LoVo (cell line): ENCODE results near the gene MT3.

ENCODE experiments used
- DNase-seq: peaks from one replicate; pipeline ENCODE4 v3.0.0-alpha.2; 2016; ENCODE audit warnings: low spot score

Gene MT3

GRCh38 chr16:56631197-56631596, 41.9 kb downstream of the MT3 start:
- no peak for DNase-seq

DNA sequence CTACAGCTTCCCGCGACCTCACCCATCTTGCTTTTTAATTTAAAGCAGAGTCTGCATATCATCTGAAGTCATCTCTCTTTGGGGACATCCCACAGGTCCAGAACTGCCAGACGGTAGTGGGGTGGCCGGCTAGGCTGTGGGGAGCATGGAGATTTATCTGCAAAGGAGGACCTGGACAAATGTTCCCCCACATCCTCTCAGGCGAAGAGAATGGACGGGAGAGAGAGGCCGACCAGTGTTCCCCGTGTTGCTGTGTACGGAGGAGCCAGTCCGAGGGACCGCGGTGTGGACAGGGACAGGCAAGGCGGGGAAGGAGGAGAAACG, 42.5 kb downstream of the MT3 start:
- DNase-seq, result no peak

GRCh38 chr16:56632156-56632847, 43.0 kb downstream of the MT3 start, which contains the start of gene MT1M:
Gene MT1M, plus strand, starts transcription at chr16:56632659. Its CDS starts 73 bp downstream, at chr16:56632732.
- DNase-seq, result no peak

DNA sequence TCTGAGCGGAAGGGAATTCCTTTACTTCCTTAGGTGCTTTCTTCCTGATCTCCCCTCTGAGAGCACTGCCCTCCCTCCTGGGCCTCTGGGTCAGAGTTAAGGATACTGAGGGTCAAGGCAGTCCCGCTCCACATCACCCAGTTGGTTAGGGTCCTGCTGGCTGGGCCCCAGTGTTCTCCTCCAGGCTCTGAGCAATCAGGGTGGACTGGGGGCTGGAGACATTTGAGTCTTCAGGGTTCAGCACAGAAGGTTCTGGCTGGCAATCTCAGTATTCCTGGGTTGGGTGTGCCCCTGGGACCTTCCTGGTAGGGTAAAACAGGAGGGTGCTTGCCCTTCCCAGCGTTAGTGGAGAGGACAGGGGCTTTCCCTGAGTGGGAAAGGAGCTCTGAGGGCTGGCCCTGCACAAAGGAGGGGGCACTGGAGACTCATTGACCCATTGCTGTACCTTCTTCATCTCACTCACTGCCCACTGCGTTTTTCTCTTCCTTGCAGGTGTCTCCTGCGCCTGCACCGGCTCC, 43.6 kb downstream of the MT3 start:
- no peak for DNase-seq

DNA sequence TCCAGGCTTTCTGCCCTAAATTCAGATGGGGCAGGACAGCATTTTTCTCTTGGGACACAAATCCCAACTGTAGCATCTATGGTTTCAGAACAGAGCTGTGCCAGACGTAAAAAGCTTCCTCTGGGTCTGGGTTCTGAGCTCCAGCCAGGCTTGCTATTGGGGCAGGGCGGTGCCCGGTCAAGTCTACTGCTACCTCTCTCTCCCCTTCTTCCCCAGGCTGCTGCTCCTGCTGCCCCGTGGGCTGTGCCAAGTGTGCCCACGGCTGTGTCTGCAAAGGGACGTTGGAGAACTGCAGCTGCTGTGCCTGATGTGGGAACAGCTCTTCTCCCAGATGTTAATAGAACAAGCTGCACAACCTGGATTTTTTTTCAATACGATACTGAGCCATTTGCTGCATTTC, 44.2 kb downstream of the MT3 start:
- DNase-seq, result no peak

DNA sequence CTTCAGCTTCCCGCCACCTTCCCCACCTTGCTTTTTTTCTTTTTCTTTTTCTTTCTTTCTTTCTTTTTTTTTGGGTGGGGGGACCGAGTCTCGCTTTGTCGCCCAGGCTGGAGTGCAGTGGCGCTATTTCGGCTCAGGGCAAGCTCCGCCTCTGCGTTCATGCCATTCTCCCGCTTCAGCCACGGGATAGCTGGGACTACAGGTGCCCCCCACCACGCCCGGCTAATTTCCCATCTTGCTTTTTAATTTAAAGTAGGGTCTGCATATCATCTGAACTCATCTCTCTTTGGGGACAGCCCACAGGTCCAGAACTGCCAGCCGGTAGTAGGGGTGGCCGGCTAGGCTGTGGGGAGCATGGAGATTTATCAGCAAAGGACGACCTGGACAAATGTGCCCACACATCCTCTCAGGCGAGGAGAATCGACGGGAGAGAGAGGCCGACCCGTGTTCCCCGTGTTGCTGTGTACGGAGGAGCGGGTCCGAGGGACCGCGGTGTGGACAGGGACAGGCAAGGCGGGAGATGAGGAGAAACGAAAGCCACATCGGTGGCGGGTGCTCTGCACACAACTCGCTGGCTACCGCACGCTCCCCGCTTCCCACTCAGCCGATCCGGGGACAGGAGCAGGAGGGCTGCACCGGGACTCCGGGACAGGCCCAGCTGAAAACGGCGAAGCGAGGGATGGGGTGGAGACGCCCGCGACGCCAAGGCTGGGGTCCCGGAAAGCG, 45.5 kb downstream of the MT3 start:
- DNase-seq, result no peak

GRCh38 chr16:56635441-56635967, 46.2 kb downstream of the MT3 start:
- no peak for DNase-seq

DNA sequence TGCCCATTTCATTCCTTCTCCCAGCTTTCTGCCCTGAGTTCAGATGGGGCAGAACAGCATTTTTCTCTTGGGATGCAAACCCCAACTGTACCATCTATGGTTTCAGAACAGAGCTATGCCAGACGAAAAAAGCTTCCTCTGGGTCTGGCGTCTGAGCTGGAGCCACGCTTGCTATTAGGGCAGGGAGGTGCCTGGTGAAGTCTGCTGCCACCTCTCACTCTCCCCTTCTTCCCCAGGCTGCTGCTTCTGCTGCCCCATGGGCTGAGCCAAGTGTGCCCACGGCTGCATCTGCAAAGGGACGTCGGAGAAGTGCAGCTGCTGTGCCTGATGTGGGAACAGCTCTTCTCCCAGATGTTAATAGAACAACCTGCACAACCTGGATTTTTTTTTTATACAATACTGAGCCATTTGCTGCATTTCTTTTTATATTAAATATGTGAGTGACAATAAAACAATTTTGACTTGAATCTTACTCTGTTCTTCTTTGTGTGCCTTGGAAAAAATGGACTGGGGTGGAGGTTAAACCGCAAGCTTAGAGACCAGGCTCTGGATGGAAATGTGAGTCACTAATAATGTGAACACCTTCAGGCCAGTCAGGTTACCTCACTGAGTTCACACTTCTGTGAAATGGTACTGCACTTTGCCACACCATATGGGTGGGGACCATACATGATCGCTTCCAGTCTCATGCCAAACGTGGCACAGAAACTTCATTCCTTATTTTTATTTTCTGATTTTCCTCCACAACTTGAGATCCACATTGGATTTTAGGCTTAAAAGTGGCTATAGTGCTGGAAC, 47.5 kb downstream of the MT3 start:
- DNase-seq, result no peak

DNA sequence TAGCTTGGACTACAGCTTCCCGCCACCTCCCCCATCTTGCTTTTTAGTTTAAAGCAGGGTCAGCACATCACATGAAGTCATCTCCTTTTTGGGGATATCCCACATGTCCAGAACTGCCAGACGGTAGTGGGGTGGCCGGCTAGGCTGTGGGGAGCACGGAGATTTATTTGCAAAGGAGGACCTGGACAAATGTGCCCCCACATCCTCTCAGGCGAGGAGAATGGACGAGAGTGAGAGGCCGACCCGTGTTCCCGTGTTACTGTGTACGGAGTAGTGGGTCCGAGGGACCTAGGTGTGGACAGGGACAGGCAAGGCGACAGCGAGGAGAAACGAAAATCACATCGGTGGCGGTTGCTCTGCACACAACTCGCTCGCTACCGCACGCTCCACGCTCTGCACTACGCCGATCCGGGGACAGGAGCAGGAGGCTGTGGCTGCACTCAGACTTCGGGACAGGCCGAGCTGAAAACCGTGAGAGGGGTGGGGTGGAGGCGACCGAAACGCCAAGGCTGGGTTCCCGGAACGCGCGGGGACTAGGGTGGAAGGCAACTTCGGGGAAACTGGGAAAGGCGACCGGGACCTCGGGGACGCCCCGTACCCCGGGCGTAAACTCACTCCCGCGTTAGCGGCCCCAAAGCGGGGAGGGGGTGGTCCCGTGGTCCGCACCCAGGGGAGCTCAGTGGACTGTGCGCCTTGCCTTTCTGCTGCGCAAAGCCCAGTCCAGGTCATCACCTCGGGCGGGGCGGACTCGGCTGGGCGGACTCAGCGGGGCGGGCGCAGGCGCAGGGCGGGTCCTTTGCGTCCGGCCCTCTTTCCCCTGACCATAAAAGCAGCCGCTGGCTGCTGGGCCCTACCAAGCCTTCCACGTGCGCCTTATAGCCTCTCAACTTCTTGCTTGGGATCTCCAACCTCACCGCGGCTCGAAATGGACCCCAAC, 48.8 kb downstream of the MT3 start, which contains the start of gene MT1A:
Gene MT1A, plus strand, starts transcription at position 853 of the 937 bp plus-strand sequence. Its CDS starts 73 bp downstream, at position 926.
- peak; percentile 77 for DNase-seq

DNA sequence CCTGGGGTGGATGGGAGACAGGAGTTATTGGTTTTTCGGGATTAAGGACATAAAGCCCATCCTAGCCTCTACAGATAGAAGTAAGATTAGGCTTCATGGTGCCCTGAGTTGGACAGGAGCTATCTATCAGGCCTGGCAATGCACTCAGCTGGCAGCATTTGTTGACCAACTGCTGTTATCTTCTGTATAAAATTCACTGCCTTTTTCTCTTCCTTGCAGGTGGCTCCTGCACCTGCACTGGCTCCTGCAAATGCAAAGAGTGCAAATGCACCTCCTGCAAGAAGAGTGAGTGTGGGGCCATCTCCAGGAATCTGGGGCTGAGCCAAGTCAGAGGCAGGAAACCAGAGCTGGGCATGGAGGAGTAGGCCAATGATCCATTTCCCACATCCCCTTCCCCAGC, 49.7 kb downstream of the MT3 start:
- DNase-seq, result no peak

- no peak for DNase-seq
These were observed 50.7 kb downstream of the MT3 start for GRCh38 chr16:56640076-56640475.
